ENCODE data around the gene TMEM132C.

GRCh38 chr12:128258866-128259555 is 8.0 kb upstream of the TMEM132C start:
- TF ChIP-seq TCF7L2 (IDR thresholded peaks at IDR 0.05; ENCODE audit: borderline replicate concordance, low read depth, low read length) (no peak), CTCF (tag by site-specific recombination; IDR thresholded peaks at IDR 0.05) (no peak), GLI4 (tag by site-specific recombination; IDR thresholded peaks at IDR 0.05) (no peak), ZNF660 (tag by site-specific recombination; IDR thresholded peaks at IDR 0.05) (no peak), ZFHX2 (tag by site-specific recombination; conservative IDR thresholded peaks at IDR 0.05) (no peak), ZNF10 (tag by site-specific recombination; IDR thresholded peaks at IDR 0.05) (no peak), SP7 (tag by site-specific recombination; IDR thresholded peaks at IDR 0.05) (no peak), ZNF274 (IDR thresholded peaks at IDR 0.05; ENCODE audit: low read length) (no peak), ZNF274 (tag by site-specific recombination; IDR thresholded peaks at IDR 0.05; ENCODE audit: borderline replicate concordance) (no peak)
- TF ChIP-seq, protein P1, sequence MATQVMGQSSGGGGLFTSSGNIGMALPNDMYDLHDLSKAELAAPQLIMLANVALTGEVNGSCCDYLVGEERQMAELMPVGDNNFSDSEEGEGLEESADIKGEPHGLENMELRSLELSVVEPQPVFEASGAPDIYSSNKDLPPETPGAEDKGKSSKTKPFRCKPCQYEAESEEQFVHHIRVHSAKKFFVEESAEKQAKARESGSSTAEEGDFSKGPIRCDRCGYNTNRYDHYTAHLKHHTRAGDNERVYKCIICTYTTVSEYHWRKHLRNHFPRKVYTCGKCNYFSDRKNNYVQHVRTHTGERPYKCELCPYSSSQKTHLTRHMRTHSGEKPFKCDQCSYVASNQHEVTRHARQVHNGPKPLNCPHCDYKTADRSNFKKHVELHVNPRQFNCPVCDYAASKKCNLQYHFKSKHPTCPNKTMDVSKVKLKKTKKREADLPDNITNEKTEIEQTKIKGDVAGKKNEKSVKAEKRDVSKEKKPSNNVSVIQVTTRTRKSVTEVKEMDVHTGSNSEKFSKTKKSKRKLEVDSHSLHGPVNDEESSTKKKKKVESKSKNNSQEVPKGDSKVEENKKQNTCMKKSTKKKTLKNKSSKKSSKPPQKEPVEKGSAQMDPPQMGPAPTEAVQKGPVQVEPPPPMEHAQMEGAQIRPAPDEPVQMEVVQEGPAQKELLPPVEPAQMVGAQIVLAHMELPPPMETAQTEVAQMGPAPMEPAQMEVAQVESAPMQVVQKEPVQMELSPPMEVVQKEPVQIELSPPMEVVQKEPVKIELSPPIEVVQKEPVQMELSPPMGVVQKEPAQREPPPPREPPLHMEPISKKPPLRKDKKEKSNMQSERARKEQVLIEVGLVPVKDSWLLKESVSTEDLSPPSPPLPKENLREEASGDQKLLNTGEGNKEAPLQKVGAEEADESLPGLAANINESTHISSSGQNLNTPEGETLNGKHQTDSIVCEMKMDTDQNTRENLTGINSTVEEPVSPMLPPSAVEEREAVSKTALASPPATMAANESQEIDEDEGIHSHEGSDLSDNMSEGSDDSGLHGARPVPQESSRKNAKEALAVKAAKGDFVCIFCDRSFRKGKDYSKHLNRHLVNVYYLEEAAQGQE (tag by site-specific recombination; IDR thresholded peaks at IDR 0.05): no peak
- TF ChIP-seq, protein P2, sequence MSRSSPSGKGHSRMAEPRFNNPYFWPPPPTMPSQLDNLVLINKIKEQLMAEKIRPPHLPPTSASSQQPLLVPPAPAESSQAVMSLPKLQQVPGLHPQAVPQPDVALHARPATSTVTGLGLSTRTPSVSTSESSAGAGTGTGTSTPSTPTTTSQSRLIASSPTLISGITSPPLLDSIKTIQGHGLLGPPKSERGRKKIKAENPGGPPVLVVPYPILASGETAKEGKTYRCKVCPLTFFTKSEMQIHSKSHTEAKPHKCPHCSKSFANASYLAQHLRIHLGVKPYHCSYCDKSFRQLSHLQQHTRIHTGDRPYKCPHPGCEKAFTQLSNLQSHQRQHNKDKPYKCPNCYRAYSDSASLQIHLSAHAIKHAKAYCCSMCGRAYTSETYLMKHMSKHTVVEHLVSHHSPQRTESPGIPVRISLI (tag by site-specific recombination; IDR thresholded peaks at IDR 0.05): no peak
- TF ChIP-seq, protein P3, sequence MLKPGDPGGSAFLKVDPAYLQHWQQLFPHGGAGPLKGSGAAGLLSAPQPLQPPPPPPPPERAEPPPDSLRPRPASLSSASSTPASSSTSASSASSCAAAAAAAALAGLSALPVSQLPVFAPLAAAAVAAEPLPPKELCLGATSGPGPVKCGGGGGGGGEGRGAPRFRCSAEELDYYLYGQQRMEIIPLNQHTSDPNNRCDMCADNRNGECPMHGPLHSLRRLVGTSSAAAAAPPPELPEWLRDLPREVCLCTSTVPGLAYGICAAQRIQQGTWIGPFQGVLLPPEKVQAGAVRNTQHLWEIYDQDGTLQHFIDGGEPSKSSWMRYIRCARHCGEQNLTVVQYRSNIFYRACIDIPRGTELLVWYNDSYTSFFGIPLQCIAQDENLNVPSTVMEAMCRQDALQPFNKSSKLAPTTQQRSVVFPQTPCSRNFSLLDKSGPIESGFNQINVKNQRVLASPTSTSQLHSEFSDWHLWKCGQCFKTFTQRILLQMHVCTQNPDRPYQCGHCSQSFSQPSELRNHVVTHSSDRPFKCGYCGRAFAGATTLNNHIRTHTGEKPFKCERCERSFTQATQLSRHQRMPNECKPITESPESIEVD (tag by site-specific recombination; IDR thresholded peaks at IDR 0.05): no peak

Measured in HEK293 (cell line).